ENCODE results near the gene CYB5A. TPM values are rescaled to one million over a fixed set of nuclear protein-coding genes. Genes with fewer than 3 reads are reported as not detected.

The CYB5A gene
- total and polyA plus RNA-seq, 9 of the 15 experiments (the other 6 are each of a cell fraction or from before 2014, with no cell fraction given) = 11.9 to 22.6 (median 14.1) TPM

- TF ChIP-seq SFPQ (IDR thresholded peaks at IDR 0.05; ENCODE audit: low read depth, low read length) (no peak), TAF1 (IDR thresholded peaks at IDR 0.05; ENCODE audit: control insufficient read depth, extremely low read depth, insufficient read depth, low read length, severe bottlenecking) (no peak), ZBTB2 (IDR thresholded peaks at IDR 0.05) (no peak), SAFB2 (IDR thresholded peaks at IDR 0.05; ENCODE audit: borderline replicate concordance, low read depth, low read length, severe bottlenecking) (no peak), POLR2AphosphoS5 (IDR thresholded peaks at IDR 0.05; ENCODE audit: control insufficient read depth, insufficient read depth, low read depth, low read length) (no peak), THAP12 (CRISPR knock-in tag; IDR thresholded peaks at IDR 0.05) (no peak), IRF2 (CRISPR knock-in tag; IDR thresholded peaks at IDR 0.05) (no peak), EWSR1 (IDR thresholded peaks at IDR 0.05; ENCODE audit: borderline replicate concordance, low read depth, partially characterized antibody) (no peak)
Observed at GRCh38 chr18:74337155-74337911, 45.6 kb upstream of the CYB5A start (continued).
